MCF 10A (cell line): ENCODE data around the gene TSFM. TPM values are rescaled to one million over a fixed set of nuclear protein-coding genes. Genes with fewer than 3 reads are reported as not detected.

Source experiments
- BruUV-seq: library from RNA; stranded (reverse); fragments of 400-500 nt; replicated peaks from 2 replicates; lab custom pipeline; 2021; lab: Mats Ljungman, UMichigan
- CTCF ChIA-PET: fragments of 300-600 bp; sonication (Branson Sonifier 250); formaldehyde crosslinking; extraction: SDS; loops from one replicate; lab custom pipeline; 2021; ENCODE audit warnings: antibody characterized with exemption, inconsistent platforms; lab: Yijun Ruan, JAX
- POLR2A ChIA-PET: fragments of 300-600, 350-650 bp; sonication (Branson Sonifier 250); formaldehyde crosslinking; extraction: SDS; loops from one replicate; lab custom pipeline; 2020; ENCODE audit warnings: antibody characterized with exemption, inconsistent platforms; lab: Yijun Ruan, JAX
- DNase-seq: peaks from one replicate; pipeline ENCODE4 v3.0.0-alpha.2; 2018; ENCODE audit not compliant: unreplicated experiment
- H3K27ac Mint-ChIP-seq: one replicate; pipeline ENCODE4 v1.8.0; 2022; ENCODE audit warnings: mild to moderate bottlenecking, low read depth, mixed read lengths; ENCODE audit not compliant: unreplicated experiment
- H3K27me3 Mint-ChIP-seq: one replicate; pipeline ENCODE4 v1.8.0; 2022; ENCODE audit warnings: mixed read lengths; ENCODE audit not compliant: insufficient read depth, unreplicated experiment
- H3K36me3 Mint-ChIP-seq: one replicate; pipeline ENCODE4 v1.8.0; 2022; ENCODE audit warnings: mild to moderate bottlenecking, moderate library complexity, mixed read lengths; ENCODE audit not compliant: insufficient read depth, unreplicated experiment
- H3K4me1 Mint-ChIP-seq: one replicate; pipeline ENCODE4 v1.8.0; 2022; ENCODE audit warnings: mixed read lengths; ENCODE audit not compliant: insufficient read depth, unreplicated experiment
- H3K4me3 Mint-ChIP-seq: one replicate; pipeline ENCODE4 v1.8.0; 2022; ENCODE audit warnings: mild to moderate bottlenecking, moderate library complexity, mixed read lengths; ENCODE audit not compliant: unreplicated experiment
- H3K9me3 Mint-ChIP-seq: one replicate; pipeline ENCODE4 v1.8.0; 2022; ENCODE audit warnings: mixed read lengths; ENCODE audit not compliant: unreplicated experiment
- intact Hi-C: fragments of 100-400 bp; cut with micrococcal nuclease; formaldehyde crosslinking; loops from 2 replicates; pipeline ENCODE4 v1.14.1; 2022
- total RNA-seq: library from RNA; stranded (reverse); gene quantifications from 2 replicates; pipeline ENCODE4 v1.2.3, GENCODE V29; 2022
- TF ChIP-seq, protein P1 (sequence below): fragments of 200-600 bp; IDR thresholded peaks from one replicate; pipeline ENCODE4 v1.8.0; 2022; ENCODE audit warnings: antibody characterized with exemption, mild to moderate bottlenecking; ENCODE audit not compliant: unreplicated experiment

TSFM gene
- total RNA-seq, 1 experiment from 2014 or later = 32.6 TPM

DNA sequence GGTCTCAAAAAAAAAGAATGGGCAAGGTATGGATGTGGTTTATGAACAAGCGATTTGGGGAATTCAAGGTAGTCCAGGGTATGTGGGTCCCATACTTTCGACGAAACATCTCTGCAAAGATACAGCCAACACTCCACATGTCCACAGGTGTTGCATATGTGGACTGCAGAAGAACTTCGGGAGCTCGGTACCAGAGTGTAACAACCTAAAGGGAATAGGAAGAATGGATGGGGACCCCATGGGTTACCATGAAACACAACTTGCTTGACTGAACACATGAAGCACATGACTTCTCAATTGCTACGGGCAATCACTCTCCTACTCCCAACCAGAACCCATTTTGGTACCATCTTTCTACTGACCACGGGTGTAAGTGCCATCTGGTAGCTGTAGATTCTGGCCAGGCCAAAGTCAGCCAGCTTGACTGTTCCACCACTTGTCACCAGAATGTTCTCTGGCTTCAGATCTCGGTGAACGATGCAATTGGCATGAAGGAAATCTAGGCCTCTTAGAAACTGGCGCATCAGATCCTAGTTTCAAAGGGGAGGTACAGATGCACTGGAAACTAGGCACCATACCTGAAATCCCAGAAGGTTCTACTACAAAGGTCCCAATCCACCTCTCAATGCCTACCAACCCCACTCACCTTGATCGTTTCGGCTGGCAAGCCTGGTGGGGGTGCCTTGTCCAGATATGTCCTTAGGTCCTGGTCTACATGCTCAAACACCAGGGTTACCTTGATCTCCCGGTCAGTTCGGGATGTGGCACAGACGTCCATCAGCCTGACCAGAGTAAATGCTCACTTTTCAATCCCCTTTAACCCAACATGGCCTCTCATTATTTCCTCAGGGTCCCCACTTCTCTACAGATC, 31.8 kb upstream of the TSFM start:
- Mint-ChIP-seq H3K27ac (peak overlapping the region; percentile 93), H3K4me3 (peak overlapping the region; percentile 92), H3K9me3 (no peaks in the 10 kb centered on the region), H3K4me1 (peaks cover 42% of the 10 kb centered on the region), H3K36me3 (peaks cover 56% of the 10 kb centered on the region), H3K27me3 (no peaks in the 10 kb centered on the region)
- ChIA-PET POLR2A (interaction anchor here (0.5 to 1.9 kb wide), 4 partner anchors 16 to 197 kb away, joined by 4 to 13 read pairs (median 4); partner anchors contain the start of genes CYP27B1, EEF1AKMT3 and METTL1), CTCF (interaction anchor here (0.6 to 3.1 kb wide), 7 partner anchors 9 to 154 kb away, joined by 3 to 11 read pairs (median 3); no protein-coding TSS in a partner anchor)
- intact Hi-C loops = no loop called here
- TF ChIP-seq, protein P1, sequence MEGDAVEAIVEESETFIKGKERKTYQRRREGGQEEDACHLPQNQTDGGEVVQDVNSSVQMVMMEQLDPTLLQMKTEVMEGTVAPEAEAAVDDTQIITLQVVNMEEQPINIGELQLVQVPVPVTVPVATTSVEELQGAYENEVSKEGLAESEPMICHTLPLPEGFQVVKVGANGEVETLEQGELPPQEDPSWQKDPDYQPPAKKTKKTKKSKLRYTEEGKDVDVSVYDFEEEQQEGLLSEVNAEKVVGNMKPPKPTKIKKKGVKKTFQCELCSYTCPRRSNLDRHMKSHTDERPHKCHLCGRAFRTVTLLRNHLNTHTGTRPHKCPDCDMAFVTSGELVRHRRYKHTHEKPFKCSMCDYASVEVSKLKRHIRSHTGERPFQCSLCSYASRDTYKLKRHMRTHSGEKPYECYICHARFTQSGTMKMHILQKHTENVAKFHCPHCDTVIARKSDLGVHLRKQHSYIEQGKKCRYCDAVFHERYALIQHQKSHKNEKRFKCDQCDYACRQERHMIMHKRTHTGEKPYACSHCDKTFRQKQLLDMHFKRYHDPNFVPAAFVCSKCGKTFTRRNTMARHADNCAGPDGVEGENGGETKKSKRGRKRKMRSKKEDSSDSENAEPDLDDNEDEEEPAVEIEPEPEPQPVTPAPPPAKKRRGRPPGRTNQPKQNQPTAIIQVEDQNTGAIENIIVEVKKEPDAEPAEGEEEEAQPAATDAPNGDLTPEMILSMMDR = no peak
- BruUV-seq = no TSS peak
- no peak for DNase-seq

DNA sequence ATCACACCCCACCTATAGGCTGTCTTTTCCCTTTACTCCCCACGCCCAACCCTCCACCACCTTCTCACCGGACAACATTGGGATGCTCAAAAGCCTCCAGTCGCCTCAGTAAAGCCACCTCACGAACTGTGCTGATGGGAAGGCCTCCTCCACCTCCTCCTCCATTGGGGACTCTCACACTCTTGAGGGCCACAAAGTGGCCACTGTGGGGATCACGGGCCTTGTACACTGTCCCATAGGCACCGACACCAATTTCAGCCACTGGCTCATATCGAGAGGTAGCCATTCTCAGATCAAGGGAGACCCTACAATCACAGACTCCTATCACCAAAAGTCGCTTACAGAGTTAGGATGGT, 31.2 kb upstream of the TSFM start:
- TF ChIP-seq, protein P1 = no peak
- ChIA-PET POLR2A (interaction anchor here (0.9 to 1.2 kb wide), 3 partner anchors 13 to 21 kb away, joined by 4 to 12 read pairs (median 9); partner anchors contain the start of genes CYP27B1, EEF1AKMT3 and METTL1), CTCF (interaction anchor here (0.6 to 3.1 kb wide), 5 partner anchors 10 to 25 kb away, joined by 3 to 11 read pairs (median 3); no protein-coding TSS in a partner anchor)
- intact Hi-C loops = no loop called here
- H3K36me3 Mint-ChIP-seq = peaks cover 52% of the 10 kb centered on the region
- DNase-seq = no peak
- H3K4me1 Mint-ChIP-seq = peaks cover 38% of the 10 kb centered on the region
- H3K9me3 Mint-ChIP-seq = no peaks in the 10 kb centered on the region
- BruUV-seq = no TSS peak
- H3K27me3 Mint-ChIP-seq = no peaks in the 10 kb centered on the region
- peak overlapping the region; percentile 92 for H3K4me3 Mint-ChIP-seq
- peak overlapping the region; percentile 93 for H3K27ac Mint-ChIP-seq

DNA sequence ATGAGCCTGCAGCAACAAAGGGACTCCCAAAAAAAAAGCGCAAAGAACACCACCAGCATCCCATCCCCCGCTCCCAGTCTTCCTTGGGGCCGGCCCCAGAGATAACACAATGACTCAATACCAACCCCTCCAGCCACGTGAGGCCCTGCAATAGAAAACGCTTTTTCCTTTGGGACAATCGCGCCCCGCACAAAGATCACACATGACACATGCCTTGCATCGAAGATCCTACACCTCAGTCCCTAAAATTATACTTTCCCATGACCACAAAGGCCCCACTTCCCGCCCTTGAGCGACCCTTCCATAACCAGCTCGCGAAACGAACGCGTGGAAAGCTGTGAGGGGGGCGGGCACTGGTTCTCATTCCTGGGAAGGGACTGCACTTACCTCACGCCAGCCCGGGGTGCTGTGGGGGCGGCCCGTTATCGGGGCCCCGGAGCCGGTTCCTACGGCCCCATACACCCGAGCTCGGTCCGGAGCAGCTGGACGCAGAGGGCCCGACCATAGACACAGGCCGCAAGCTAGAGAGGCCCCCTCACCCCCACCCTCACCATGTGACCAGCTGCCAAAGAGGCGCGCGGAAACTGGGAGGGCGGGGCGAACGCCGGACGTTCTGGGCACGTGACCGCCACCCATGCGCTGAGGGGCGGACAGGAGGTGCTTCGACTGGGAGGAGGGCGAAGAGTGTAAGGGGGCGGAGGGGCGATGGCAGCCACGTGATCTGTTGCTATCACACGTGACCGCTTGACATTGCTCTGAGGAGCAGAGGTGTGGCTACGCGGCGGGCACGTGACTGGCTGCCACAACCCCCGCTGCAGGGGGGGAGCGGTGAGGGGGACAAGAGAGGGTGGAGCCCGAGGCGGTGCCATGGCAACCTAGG, 30.6 kb upstream of the TSFM start, which contains the start of gene CDK4:
Gene CDK4, minus strand, starts transcription at position 523 of the 880 bp plus-strand sequence. CDS start 593 bp downstream, outside the sequence.
- CTCF ChIA-PET = interaction anchor here (0.6 to 1.2 kb wide), 4 partner anchors 8 to 564 kb away, joined by 3 to 5 read pairs (median 4); no protein-coding TSS in a partner anchor
- TF ChIP-seq, protein P1 = no peak
- H3K27ac Mint-ChIP-seq = peak within 1 kb of the TSS; percentile 93
- intact Hi-C loops = no loop called here
- peaks cover 40% of the 10 kb centered on the region for H3K4me1 Mint-ChIP-seq
- POLR2A ChIA-PET = interaction anchor here (0.6 to 1.2 kb wide), 10 partner anchors 8 to 262 kb away, joined by 3 to 12 read pairs (median 4); partner anchors contain the start of genes CYP27B1, DDIT3, EEF1AKMT3 and METTL1
- BruUV-seq = TSS peak; percentile 73
- H3K27me3 Mint-ChIP-seq = no peaks in the 10 kb centered on the region
- peaks cover 51% of the 10 kb centered on the region for H3K36me3 Mint-ChIP-seq
- peak; percentile 99 for DNase-seq
- no peaks in the 10 kb centered on the region for H3K9me3 Mint-ChIP-seq
- H3K4me3 Mint-ChIP-seq = peak within 1 kb of the TSS; percentile 92
